GM19397 (cell line): ENCODE measurements around the gene ATP4A.

Experiments
- ATAC-seq: cut with Tn5 transposase; IDR thresholded peaks from one replicate; pipeline ENCODE4 v1.9.1; 2021; ENCODE audit warnings: mild to moderate bottlenecking, moderate library complexity; ENCODE audit not compliant: unreplicated experiment

ATP4A gene

DNA sequence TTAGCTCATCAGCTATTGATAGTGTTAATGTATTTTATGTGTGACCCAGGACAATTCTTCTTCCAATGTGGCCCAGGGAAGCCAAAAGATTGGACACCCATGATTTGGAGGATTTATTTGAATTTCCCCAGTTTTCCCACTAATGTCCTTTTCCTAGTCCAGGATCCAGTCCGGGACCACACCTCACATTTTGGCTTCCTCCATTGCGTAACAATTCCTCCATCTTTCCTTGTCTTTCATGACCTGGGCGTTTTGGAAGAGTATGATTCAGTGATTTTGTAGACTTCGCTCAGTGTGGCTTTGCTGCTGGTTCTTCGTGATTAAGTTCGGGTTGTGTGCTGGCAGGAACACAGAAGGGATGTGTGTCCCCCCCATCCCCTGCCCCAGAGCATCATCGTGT, 3.3 kb upstream of the ATP4A start:
- ATAC-seq = no peak

DNA sequence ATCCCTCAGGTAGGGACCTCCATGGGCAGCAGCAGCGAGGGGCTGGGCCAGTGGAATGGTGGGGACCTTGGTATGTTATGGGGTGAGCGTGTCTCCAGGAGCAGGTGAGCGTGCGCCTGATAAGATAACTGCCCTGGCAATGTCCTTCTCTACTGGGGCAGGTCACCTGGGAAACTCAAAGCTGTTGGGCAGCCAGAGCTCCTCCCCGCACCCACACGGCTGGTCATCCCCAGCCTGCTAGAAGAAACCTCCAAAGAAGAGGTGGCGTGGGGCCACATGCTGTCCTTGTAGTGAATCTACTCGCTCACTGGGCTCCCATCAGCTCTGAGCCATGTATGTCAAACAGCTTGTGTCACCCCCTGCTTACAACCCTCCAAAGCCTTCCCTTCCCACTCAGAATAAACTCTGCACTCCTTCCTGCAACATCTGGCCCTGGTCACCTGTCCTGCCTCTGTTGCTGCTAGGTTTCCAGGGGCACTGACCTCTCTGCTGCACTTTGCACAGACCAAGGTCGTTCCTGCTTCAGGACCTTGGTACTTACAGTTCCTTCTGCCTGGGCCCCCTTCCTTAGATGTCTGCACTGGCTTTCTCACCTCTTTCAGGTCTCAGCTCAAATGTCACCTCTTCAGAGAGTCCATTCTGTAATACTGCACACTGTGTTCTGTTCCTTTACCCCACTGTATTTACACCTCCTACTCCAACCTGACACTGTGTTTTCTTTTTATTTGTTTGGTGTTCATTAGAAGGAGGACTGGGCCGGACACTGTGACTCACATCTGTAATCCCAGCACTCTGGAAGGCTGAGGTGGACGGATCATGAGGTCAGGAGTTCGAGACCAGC, 1.8 kb upstream of the ATP4A start:
- ATAC-seq = no peak

DNA sequence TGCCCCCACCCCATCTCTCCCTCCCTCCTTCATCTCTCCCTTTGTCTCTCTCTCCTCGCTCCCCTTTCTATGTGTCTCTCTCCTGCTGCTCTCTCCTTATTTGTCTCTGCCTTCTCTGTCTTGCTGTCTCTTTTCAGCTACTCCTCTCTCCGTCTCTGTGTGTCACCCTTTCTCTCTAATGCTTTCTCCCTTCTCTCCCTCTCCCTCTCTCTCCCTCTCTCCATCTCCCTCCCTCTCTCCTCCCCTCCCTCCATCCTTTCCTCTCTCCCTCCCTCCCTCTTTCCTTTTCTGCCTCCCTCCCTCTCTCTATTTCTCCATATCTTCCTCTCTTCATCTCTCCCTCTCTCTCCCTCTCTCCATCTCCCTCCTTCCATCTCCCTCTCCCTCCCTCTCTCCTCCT, 682 bp downstream of the ATP4A start:
- ATAC-seq = no peak

DNA sequence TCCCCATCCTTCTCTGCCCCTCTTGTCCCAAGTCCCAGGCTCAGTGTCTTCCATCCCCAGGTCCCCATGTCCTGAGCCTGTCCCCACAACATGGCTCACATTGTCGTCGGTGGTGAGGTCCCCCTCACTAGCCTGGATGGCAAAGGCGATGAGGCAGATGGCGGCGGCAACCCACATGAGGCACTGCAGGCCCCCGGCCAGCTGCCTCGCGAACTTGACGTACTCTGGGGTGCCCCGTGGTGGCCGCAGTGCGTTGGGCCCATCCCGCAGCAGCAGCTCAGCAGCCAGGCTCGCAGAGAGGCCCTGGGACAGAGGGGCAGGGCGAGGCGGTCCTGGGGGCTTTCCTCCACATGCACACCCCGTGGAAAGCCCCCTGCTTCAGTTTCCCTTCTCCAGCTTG, 1.1 kb downstream of the ATP4A start:
- ATAC-seq = no peak

DNA sequence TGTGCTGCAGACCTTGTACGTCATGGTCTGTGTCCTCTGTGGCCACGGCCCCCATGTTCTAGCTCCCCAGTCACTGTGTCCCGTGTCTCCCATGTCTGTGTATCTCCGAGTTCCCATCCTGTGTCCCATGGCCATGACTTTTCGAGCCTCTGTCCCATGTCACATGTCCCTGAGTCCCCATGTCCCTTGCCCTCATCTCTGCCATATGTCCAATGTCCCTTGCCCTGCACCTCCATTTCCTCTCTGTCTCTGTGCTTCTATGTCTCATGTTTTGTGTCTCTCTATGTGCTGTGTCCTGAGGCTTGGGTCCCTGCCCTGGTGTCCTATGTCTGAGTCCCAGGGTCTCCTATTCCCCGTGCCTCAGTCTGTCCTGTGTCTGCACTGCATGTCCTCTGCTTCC, 2.0 kb downstream of the ATP4A start:
- ATAC-seq = no peak

DNA sequence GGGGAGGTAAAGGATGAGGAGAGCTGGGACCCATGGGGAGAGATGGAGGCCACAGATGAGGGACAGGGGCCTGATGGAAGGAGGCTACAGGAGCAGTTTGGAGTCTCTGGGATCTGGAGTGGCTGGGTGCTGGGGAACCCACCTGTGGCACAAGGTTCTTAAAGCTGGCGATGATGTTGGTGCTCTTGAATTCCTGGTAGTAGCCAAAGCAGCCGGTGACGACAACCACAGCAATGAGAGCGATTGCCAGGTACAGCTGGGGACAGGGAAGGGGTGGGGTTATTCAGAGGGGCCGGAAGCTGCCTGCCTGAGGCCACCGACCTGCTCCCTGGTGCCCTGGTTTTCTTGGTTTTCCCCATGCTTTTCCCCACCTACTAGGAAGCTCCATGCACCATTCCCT, 2.8 kb downstream of the ATP4A start:
- no peak for ATAC-seq

DNA sequence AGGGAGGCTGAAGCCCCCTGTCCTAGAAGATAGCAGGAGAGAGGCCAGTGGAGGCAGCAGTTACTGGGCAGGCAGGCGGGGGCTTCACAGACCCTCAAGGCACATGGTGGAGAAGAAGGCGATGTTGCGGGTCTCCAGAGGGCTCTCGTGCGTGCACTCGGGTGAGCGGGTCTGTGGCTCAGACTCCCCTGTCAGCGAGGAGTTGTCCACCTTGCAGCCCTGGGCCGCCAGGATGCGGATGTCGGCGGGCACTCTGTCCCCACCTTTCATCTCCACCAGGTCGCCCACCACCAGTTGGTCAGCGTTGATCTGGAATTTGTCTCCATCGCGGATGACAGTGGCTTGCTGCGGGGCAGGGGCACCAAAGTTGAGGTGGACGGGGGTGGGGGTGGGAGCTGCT, 3.2 kb downstream of the ATP4A start:
- no peak for ATAC-seq

DNA sequence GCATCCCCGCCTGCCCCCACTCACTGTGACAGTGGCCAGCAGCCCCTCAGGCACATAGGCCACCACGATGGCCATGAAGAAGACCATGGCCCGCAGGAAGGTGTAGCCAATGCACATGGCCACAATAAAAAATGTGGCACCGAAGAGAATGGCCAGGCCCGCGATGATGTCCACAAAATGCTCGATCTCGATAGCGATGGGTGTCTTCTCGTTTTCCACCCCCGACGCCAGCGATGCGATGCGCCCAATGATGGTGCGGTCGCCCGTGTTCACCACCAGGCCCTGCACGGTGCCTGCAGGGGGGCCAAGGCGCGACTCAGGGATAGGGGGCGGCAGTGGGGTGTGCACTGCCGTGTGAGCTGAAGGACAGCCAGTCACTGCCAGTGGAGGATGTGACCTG, 3.7 kb downstream of the ATP4A start:
- no peak for ATAC-seq

DNA sequence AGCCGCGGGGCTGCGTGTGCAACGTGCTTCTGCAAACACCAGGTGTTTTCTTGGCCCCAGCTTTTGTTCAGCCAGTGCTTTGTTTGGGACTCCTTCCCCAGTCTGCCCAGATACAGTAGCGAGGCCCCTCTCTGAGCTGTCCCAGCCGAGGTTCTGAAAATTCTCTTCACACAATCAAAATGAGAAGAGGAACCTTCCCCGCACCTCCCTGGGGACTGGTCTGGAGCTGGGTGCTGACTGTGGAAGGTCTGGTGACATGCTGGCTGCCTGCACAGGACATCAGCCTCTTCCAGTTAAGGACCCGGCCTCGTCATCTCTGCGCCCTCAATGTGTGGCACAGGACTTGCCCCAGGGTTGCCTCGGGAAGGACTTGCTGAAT, 4.2 kb downstream of the ATP4A start:
- peak; percentile 49 for ATAC-seq

DNA sequence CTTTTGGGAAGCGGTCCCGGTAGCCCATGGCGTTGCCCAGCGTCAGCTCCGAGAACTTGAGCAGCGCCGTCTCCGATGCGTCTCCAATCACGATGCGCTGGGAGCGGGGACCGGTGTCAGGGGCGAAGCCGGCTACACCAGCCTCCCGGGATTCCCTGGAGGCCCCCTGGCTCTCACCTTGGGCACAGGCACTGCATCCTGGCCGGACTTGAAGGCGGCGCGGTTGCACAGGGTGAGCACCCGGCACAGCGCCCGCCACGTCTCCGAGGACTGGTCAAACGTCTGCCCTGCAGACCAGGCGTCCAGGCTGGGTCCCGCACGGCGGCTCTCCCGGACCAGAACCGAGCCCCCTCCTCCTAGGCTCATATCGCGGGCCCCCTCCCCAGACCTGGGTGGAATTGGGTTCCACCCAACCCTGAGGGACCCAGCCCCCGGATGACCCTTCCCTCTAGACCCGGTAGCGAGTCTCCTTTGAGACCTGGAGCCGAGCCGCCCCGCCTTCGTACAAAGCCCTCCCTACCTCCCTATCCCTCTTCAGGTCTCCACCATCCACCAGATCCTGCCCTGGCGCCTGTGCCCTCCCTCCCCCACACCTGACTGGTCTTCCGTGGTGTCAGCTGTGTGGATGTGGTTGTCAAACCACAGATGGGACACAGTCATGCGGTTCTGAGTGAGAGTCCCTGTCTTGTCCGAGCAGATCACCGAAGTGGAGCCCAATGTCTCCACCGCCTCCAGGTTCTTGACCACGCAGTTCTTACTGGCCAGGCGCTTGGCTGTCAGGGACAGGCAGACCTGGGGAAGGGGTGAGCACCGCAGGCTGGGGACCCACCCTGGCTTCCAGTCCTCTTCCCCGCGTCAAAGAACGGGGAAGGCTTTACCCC, 4.8 kb downstream of the ATP4A start:
- no peak for ATAC-seq

DNA sequence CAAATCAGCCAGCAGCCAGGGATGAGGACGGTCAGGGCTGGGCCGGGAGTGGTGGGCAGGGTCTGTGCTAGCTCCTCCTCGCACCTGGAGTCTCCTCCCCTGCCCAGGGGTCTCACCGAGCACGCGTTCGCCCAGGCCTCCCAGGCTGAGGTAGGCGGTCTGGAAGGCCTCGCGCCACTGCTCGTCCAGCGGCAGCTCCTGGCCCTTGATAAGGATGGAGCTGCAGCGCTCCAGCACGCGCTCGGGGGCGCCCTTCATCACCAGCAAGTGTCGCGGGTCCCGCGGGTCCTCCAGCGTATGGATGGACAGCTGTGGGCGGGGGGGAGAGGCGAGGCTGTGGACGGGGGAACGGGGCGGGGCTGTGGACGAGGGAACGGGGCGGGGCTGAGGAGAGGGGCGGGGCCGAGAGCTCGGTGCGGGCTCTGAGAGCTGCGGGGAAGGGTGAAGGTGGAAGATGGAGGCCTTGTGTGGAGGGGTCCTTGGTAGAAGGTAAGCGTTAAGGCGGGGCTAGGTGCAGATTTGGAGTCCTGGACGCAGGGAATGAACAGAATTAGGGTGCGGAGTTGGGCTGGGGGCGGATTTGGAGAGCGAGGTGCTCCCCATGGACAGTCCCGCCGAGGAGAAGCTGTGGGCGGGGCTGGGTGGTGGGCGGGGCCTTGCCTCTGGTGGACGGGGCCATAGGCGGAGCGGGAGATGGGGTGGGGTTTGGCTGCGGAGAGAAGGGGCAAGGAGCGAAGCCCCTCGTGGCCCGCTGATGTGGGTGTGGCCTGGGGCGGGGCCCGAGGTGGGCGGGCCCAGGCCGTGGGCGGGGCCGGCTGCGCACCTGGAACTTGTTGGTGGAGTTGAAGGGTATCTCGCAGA, 5.7 kb downstream of the ATP4A start:
- no peak for ATAC-seq

DNA sequence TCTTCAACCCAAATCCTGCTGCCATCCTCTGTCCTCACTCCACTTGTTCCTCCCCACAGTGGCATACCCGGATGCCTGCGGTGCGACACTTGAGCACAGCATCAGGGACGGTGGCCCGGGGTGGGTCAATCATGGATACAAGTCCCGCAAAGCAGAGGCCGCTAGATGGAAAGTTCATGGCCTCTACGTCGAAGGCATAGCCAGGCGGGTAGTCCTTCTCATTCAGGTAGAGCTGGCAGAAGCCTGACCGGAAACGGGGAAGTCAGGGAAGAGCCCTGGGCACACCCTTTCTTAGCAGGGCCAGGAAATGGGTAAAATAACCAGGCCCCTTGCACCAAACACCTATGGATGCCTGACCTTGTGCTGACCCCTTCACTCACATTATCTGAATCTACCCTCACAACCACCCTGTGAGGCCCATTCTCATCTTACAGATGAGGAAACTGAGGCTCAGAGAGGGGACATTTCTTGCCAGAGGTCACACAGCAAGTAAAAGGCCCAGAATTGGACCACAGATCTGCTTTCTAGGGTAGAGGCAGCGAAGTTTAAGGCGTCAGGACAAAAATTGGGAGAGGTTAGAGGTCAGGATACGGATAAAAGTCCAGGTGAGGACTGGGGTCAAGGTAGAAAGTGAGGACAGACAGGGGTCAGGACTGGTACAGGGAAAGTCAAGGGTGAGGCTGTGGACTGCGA, 6.5 kb downstream of the ATP4A start:
- no peak for ATAC-seq

DNA sequence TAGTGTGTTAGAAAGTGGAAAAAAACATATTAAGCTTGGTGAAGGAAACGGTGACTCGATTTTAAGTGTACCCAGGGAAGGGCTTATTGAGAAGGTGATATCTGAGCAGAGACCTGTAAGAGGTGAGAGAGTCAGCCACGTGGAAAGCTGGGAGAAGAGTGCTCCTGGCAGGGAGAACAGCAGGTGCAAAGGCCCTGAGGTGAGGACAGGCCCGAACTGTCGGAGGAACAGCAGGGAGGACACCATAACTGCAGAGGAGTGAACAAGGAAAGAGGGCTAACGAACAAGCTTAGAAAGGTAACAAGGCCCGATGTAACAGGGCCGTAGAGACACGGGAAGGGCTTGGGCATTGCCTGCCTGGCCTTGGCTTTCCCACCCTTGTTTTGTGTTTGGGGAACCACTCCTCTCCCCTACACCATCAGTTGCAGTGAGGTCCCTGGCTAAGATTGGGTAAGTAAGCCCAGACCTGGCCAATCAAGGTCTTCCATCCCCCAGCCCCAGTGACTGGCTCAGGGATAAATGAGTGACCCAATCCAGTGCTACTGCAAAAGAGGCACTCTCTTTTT, 7.3 kb downstream of the ATP4A start:
- ATAC-seq = no peak

DNA sequence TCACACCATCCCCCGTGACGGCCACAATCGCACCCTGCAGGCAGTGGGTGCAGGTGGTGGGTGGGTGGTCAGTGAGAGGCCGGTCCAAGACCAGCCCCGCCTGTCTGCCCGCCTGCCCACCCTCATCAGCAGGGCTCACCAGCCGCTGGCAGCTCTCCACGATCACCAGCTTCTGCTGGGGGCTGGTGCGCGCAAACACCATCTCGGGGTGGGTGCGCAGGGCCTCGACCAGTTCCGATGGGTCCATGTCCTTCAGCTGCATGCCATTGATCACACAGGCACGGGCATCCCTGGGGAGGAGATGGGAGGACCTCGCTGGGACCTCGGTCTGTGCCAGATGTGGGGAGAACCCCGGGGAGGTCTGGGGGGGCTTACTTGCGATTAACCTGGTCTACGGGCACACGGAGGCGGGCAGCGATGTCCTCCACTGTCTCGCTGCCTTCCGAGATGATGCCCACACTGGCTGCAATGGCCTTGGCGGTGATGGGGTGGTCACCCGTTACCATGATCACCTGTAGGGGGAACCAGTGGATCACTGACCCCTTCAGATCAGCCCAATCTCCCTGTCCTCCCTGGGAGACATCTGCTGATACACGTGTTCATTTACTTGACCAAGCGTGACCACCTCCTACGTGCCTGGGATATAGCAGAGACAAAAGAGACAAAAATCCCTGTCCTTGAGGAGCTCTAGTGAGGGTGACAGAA, 8.0 kb downstream of the ATP4A start:
- no peak for ATAC-seq

DNA sequence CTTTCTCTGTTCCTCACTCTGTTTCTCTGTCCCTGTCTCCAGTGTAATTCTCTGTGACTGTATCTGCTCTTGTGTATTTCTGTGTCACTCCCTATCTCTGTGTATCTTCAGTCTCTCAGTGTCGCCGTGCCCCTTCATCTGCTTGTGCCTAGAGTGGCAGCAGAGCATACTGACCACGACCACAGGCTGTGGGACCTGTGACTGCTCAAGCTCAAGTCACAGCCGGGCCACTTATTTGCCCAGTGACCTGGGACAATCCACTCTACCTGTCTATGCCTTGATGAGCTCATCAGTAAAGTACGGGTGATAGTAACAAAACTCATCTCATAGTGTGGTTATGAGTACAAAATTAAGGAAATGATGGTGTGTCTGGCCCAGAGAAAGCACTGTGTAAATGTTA, 9.4 kb downstream of the ATP4A start:
- ATAC-seq = no peak

DNA sequence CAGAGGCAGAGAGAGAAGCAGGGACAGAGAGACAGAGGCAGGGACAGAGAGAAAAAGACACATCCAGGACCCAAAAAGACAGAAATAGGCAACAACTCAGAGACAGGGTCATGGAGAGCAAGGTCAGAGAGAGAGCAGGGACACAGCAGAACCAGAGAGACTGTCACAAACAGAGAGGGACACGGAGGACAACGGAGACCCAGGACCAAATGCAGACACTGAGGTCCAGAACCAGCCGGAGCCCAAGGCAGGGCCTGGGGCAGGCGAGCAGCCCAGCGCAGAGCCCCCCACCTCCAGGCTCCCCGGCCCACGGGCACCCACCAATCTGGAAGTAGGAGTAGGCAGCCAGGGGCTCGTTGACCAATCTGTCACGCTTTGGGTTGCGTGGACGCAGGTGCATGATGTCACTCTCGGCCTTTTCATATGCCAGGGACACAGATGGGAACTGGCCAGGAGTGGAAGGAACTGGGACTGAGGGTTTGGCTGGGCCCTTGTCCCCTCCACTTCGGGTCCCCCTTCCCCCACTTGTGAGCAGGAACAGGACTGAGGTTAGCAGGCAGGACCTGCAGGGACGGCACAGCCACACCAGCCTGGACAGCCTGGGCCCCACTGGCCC, 10.0 kb downstream of the ATP4A start:
- no peak for ATAC-seq

DNA sequence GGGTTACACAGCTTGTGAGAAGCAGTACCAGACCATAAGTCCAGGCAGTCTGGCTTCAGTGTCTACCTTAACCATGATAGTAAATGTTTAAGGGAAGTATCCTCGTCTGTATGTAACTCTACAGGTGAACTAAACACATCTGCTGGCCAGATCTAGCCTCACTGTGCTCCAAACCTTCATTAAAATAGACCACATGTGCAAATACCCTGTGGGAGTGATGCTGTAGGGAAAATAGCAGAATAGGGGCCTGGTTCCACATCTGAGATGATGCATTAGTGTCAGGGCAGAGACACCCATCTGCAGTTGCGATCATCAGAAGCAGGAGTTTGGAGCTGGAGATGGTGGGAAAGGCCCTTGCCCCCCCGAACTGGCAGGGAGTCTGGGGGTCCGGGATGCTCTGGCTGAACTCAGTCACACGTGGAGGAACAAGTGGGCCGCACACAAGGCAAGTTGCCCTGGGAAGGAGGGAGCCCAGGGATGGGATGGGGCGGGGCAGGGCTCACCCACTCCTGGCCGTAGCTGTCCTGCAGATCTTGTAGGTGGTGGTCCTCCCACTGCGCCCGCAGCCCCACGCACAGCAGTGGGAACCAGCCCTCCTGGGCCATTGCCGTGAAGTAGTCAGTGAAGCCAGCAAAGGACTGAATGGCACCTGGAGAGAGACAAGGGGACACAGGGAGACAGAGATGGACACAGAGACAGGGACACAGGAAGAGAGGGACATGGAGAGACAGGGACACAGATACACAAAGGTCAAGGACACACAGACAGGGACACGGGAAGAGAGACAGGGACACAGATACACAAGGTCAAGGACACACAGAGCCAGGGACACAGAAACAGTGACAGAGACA, 10.7 kb downstream of the ATP4A start:
- ATAC-seq = no peak

DNA sequence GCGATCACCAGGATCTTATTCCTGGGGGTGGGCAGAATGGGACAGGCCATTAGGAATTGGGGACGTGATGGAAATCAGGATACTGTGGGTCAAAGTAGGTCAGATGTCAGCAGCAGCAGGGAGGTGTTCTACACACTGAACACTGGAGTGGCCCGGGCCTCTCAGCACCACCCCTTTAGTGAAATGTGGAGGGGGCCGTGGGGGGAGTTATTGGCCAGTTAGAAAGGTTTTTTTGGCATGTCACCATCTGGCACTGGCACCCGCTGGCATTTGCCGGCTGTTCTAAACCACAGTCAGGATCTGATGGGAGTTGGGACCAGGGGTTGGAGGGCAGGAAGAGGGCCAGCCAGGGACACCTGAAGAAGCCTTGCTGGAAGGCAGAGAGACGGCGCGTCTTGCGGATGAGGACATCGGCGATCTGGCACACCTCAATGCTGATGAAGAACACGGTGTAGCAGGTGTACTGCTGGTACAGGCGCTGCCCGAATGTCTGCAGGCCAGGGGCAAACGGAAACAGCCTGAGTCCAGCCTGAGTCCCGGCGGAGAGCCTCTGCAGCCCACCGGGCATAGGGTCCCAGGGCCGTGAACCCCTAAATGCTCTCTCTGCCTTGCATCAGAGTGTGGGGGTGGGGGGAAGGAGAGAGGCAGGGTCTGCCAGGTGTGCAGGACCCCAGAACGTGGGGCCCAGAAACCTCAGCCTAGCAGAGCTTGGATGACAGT, 12.2 kb downstream of the ATP4A start:
- no peak for ATAC-seq
